Suprapubic skin (tissue), 4 donors: ENCODE measurements around the gene PTH2R. TPM values are rescaled to one million over a fixed set of nuclear protein-coding genes. Genes with fewer than 3 reads are reported as not detected.
"Not testable (repeated sequence)": the region's sequence is repeated elsewhere in the genome, so short reads cannot be mapped to it uniquely, and the experiment has no call there.

Source experiments
- DNase-seq, 2 donors: peaks; one replicate each; pipeline ENCODE4 v3.0.0-alpha.2; 2019; ENCODE audit warnings: low spot score in 2 of 2
- H3K27ac ChIP-seq: fragments of 200-600 bp; sonication (generic); one replicate; pipeline ENCODE4 v1.5.1; 2019
- H3K27me3 ChIP-seq: fragments of 200-600 bp; sonication (generic); one replicate; pipeline ENCODE4 v1.5.1; 2019
- H3K36me3 ChIP-seq: fragments of 200-600 bp; sonication (generic); one replicate; pipeline ENCODE4 v1.5.1; 2019
- H3K4me1 ChIP-seq: fragments of 200-600 bp; sonication (generic); one replicate; pipeline ENCODE4 v1.5.1; 2019
- H3K4me3 ChIP-seq: fragments of 200-600 bp; sonication (generic); one replicate; pipeline ENCODE4 v1.5.1; 2019; ENCODE audit warnings: mild to moderate bottlenecking
- H3K9me3 ChIP-seq: fragments of 200-600 bp; sonication (generic); one replicate; pipeline ENCODE4 v1.5.1; 2019
- EP300 ChIP-seq: sonication (generic); formaldehyde crosslinking; IDR thresholded peaks from one replicate; pipeline ENCODE4 v1.6.1; 2017; ENCODE audit warnings: antibody characterized with exemption
- POLR2A ChIP-seq, 2 donors: fragments of 450-650 bp; IDR thresholded peaks; one replicate each; pipeline ENCODE4 v1.6.1; 2017; ENCODE audit warnings: antibody characterized with exemption in 2 of 2, mild to moderate bottlenecking in 2 of 2, moderate library complexity in 2 of 2
- POLR2AphosphoS5 ChIP-seq, 3 donors: sonication (generic); formaldehyde crosslinking; IDR thresholded peaks; one replicate each; pipeline ENCODE4 v1.6.1; 2017; ENCODE audit warnings: antibody characterized with exemption in 3 of 3
- WGBS: methylation state at CpG from one replicate; pipeline ENCODE4 v1.1.5; 2018; 5-methylcytosine and 5-hydroxymethylcytosine counted together
- total RNA-seq, 4 donors: library from RNA; depleted of rRNA; stranded (reverse); fragments of >200 nt; gene quantifications; one replicate each; pipeline ENCODE4 v1.1.0, GENCODE V29; 2016
- TF ChIP-seq, protein P1 (sequence below), 2 donors: fragments of 200-600 bp in 1 of 2; fragments of 450-650 bp in 1 of 2; sonication (generic) in 1 of 2; IDR thresholded peaks; one replicate each; pipeline ENCODE4 v1.5.1; 2016 to 2019; ENCODE audit warnings: antibody characterized with exemption in 2 of 2, mild to moderate bottlenecking in 1 of 2, moderate library complexity in 1 of 2

The PTH2R gene
- total RNA-seq, 4 donors from 2014 or later: 0.56 TPM; not detected in 3

GRCh38 chr2:208370881-208371633 is 35.5 kb upstream of the PTH2R start:
- Histone ChIP-seq H3K4me1 (no peaks in the 10 kb centered on the region), H3K4me3 (no peak overlapping the region), H3K36me3 (no peaks in the 10 kb centered on the region), H3K9me3 (no peaks in the 10 kb centered on the region), H3K27ac (no peak overlapping the region), H3K27me3 (peaks cover 4% of the 10 kb centered on the region)
- DNase-seq: no peak
- WGBS: 87% methylated on average over 8 of the region's 8 CpGs
- TF ChIP-seq POLR2A (IDR thresholded peaks at IDR 0.05) (no peak), EP300 (no peak), POLR2AphosphoS5 (IDR thresholded peaks at IDR 0.05) (no peak)
- TF ChIP-seq, protein P1, sequence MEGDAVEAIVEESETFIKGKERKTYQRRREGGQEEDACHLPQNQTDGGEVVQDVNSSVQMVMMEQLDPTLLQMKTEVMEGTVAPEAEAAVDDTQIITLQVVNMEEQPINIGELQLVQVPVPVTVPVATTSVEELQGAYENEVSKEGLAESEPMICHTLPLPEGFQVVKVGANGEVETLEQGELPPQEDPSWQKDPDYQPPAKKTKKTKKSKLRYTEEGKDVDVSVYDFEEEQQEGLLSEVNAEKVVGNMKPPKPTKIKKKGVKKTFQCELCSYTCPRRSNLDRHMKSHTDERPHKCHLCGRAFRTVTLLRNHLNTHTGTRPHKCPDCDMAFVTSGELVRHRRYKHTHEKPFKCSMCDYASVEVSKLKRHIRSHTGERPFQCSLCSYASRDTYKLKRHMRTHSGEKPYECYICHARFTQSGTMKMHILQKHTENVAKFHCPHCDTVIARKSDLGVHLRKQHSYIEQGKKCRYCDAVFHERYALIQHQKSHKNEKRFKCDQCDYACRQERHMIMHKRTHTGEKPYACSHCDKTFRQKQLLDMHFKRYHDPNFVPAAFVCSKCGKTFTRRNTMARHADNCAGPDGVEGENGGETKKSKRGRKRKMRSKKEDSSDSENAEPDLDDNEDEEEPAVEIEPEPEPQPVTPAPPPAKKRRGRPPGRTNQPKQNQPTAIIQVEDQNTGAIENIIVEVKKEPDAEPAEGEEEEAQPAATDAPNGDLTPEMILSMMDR (IDR thresholded peaks at IDR 0.05): no peak

GRCh38 chr2:208371634-208371935 is 35.0 kb upstream of the PTH2R start:
- Histone ChIP-seq H3K9me3 (no peaks in the 10 kb centered on the region), H3K4me3 (no peak overlapping the region), H3K27ac (no peak overlapping the region), H3K4me1 (no peaks in the 10 kb centered on the region), H3K36me3 (no peaks in the 10 kb centered on the region), H3K27me3 (peaks cover 4% of the 10 kb centered on the region)
- DNase-seq: no peak
- TF ChIP-seq, protein P1 (IDR thresholded peaks at IDR 0.05): no peak
- TF ChIP-seq EP300 (no peak), POLR2AphosphoS5 (IDR thresholded peaks at IDR 0.05) (no peak), POLR2A (IDR thresholded peaks at IDR 0.05) (no peak)
- 45% methylated on average over 1 of the region's 1 CpG for WGBS

GRCh38 chr2:208373460-208374089 is 33.0 kb upstream of the PTH2R start:
- Histone ChIP-seq H3K9me3 (no peaks in the 10 kb centered on the region), H3K27me3 (peaks cover 4% of the 10 kb centered on the region), H3K27ac (no peak overlapping the region), H3K4me3 (no peak overlapping the region), H3K36me3 (no peaks in the 10 kb centered on the region), H3K4me1 (no peaks in the 10 kb centered on the region)
- TF ChIP-seq, protein P1 (IDR thresholded peaks at IDR 0.05): peak; percentile 42 to 78
- no peak for TF ChIP-seq POLR2A (IDR thresholded peaks at IDR 0.05)
- no peak for TF ChIP-seq EP300
- no peak for TF ChIP-seq POLR2AphosphoS5 (IDR thresholded peaks at IDR 0.05)
- DNase-seq: no peak
- WGBS: 43% methylated on average over 2 of the region's 2 CpGs

DNA sequence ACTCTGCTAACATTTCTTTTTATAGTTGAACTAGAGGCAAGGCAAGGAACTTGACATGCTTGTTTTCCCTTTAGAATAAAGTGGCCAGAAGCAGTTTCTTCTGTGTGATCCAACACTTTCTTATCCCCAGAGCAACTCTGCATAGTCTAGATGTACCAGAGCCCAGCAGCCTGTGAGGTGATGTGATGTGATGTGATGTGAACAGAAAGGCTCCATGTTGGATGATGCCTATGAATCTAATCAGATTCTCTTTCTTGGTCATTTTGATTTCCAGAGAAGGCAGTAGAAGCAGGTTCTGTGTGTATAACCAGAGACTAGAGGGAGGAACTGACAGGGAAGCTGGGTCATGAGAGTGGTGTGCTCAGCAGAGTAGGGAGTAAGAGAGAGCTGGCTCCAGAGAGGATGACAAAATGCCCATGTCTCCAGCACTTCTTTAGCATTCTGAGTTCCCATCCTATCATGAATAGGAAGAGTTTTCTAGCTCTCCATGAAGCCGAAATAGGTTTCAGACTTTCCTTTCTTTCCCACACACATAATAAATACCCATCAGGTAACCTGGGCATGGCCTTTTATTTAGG is 31.0 kb upstream of the PTH2R start:
- no peaks in the 10 kb centered on the region for H3K4me1 ChIP-seq
- no peak for TF ChIP-seq POLR2AphosphoS5 (IDR thresholded peaks at IDR 0.05)
- TF ChIP-seq EP300: no peak
- no peak for TF ChIP-seq POLR2A (IDR thresholded peaks at IDR 0.05)
- TF ChIP-seq, protein P1 (IDR thresholded peaks at IDR 0.05): no peak
- no peak overlapping the region for H3K4me3 ChIP-seq
- H3K9me3 ChIP-seq: no peaks in the 10 kb centered on the region
- no peak overlapping the region for H3K27ac ChIP-seq
- peaks cover 4% of the 10 kb centered on the region for H3K27me3 ChIP-seq
- 88% methylated on average over 1 of the region's 1 CpG for WGBS
- H3K36me3 ChIP-seq: no peaks in the 10 kb centered on the region
- DNase-seq: no peak

DNA sequence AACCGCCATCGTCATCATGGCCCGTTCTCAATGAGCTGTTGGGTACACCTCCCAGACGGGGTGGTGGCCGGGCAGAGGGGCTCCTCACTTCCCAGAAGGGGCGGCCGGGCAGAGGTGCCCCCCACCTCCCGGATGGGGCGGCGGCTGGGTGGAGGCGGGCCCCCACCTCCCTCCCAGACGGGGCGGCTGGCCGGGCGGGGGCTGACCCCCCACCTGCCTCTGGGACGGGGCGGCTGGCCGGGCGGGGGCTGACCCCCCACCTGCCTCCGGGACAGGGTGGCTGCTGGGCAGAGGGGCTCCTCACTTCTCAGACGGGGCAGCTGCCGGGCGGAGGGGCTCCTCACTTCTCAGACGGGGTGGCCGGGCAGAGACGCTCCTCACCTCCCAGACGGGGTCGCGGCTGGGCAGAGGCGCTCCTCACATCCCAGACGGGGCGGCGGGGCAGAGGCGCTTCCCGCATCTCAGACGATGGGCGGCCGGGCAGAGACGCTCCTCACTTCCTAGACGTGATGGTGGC is 29.2 kb upstream of the PTH2R start:
- DNase-seq, H3K27me3 ChIP-seq, H3K27ac ChIP-seq, H3K4me3 ChIP-seq, H3K4me1 ChIP-seq, H3K36me3 ChIP-seq, H3K9me3 ChIP-seq: not testable (repeated sequence)
- WGBS: 99% methylated on average over 7 of the region's 40 CpGs
